Glutamatergic neuron (in vitro differentiated cells): ENCODE results near the gene AHI1. TPM values are rescaled to one million over a fixed set of nuclear protein-coding genes. Genes with fewer than 3 reads are reported as not detected.

ENCODE experiments used
- DNase-seq: peaks from one replicate; pipeline ENCODE4 v3.0.0; 2022
- H3K27ac Mint-ChIP-seq: one replicate; pipeline ENCODE4 v1.8.0; 2020; ENCODE audit warnings: mild to moderate bottlenecking, mixed read lengths, inconsistent platforms; ENCODE audit not compliant: unreplicated experiment
- H3K27me3 Mint-ChIP-seq: one replicate; pipeline ENCODE4 v1.8.0; 2020; ENCODE audit warnings: mild to moderate bottlenecking, moderate library complexity, mixed read lengths, inconsistent platforms; ENCODE audit not compliant: unreplicated experiment
- H3K36me3 Mint-ChIP-seq: one replicate; pipeline ENCODE4 v1.8.0; 2020; ENCODE audit warnings: mild to moderate bottlenecking, mixed read lengths, inconsistent platforms; ENCODE audit not compliant: unreplicated experiment
- H3K4me1 Mint-ChIP-seq: one replicate; pipeline ENCODE4 v1.8.0; 2020; ENCODE audit warnings: mild to moderate bottlenecking, low read depth, mixed read lengths, inconsistent platforms; ENCODE audit not compliant: unreplicated experiment
- H3K4me3 Mint-ChIP-seq: one replicate; pipeline ENCODE4 v1.8.0; 2020; ENCODE audit warnings: mild to moderate bottlenecking, mixed read lengths, inconsistent platforms; ENCODE audit not compliant: unreplicated experiment
- H3K9me3 Mint-ChIP-seq: one replicate; pipeline ENCODE4 v1.8.0; 2020; ENCODE audit warnings: mild to moderate bottlenecking, moderate library complexity, mixed read lengths, inconsistent platforms; ENCODE audit not compliant: unreplicated experiment
- CTCF ChIP-seq: fragments of 200-600 bp; sonication (generic); IDR thresholded peaks from one replicate; pipeline ENCODE4 v1.5.0; 2021; ENCODE audit not compliant: partially characterized antibody, unreplicated experiment
- total RNA-seq: library from RNA; stranded (reverse); fragmentation: NEBNext Ultra II Directional; extraction: Animal tissue kit (Norgen Biotek cat#: 25700); gene quantifications from one replicate; pipeline ENCODE4 v1.2.1, GENCODE V29; 2021; ENCODE audit not compliant: unreplicated experiment

The AHI1 gene
- total RNA-seq, 1 donor from 2014 or later = 11.1 TPM

- Mint-ChIP-seq H3K4me1 (no peaks in the 10 kb centered on the region), H3K36me3 (no peaks in the 10 kb centered on the region), H3K4me3 (no peak overlapping the region), H3K27ac (no peak overlapping the region), H3K27me3 (no peaks in the 10 kb centered on the region), H3K9me3 (no peaks in the 10 kb centered on the region)
- no peak for TF ChIP-seq CTCF
- DNase-seq = no peak
These were observed 69.5 kb downstream of the AHI1 start for GRCh38 chr6:135428078-135428477.

DNA sequence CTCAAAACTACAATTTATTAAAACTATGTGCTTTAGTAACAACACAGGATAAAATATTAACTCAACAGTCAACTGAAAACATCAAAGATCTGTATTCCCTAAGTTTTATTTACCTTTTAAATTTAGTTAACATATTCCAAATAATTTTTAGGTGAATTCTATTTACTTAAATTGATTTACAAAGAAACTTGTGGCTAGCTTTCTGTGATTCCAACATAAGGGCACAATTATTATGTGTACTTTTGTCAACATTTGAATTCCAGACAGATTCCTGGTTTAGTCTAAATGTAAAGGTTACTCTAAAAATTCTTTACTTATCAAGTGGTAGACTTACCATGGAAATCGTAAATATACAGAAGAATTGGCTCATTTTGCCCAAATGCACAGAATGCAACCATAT, 70.7 kb downstream of the AHI1 start:
- no peak overlapping the region for H3K27ac Mint-ChIP-seq
- no peaks in the 10 kb centered on the region for H3K36me3 Mint-ChIP-seq
- H3K4me1 Mint-ChIP-seq = no peaks in the 10 kb centered on the region
- no peak for TF ChIP-seq CTCF
- no peak for DNase-seq
- H3K4me3 Mint-ChIP-seq = no peak overlapping the region
- H3K9me3 Mint-ChIP-seq = no peaks in the 10 kb centered on the region
- H3K27me3 Mint-ChIP-seq = no peaks in the 10 kb centered on the region

GRCh38 chr6:135424385-135424784, 73.2 kb downstream of the AHI1 start:
- H3K27me3 Mint-ChIP-seq = no peaks in the 10 kb centered on the region

DNA sequence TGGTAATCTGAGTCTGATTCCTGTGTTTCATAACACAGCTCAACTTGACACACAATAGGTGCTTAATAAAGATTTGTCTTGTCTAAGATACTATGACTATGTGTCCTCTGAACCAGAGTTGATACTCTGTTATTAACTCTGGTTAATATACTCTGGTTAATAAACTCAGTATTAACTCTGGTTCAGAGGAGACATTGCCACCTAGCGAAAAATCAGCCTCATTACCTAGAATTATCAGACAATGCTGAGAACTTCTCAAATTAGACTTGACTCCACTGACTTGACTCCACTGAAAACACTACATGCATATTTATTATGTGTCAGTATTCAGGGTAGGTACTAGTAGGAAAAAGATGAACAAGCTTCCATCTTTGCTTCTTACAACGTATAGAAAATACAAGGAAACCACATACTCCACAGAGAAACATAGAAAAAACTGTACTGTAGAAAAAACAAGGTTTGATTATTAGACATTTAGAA, 73.9 kb downstream of the AHI1 start:
- Mint-ChIP-seq H3K4me3 (no peak overlapping the region), H3K27me3 (no peaks in the 10 kb centered on the region), H3K27ac (no peak overlapping the region), H3K36me3 (no peaks in the 10 kb centered on the region), H3K9me3 (no peaks in the 10 kb centered on the region), H3K4me1 (no peaks in the 10 kb centered on the region)
- DNase-seq = no peak
- TF ChIP-seq CTCF = peak; percentile 77

More at GRCh38 chr6:135424385-135424784, 73.2 kb downstream of the AHI1 start:
- no peak for DNase-seq
- H3K9me3 Mint-ChIP-seq = no peaks in the 10 kb centered on the region
- TF ChIP-seq CTCF = no peak
- no peaks in the 10 kb centered on the region for H3K4me1 Mint-ChIP-seq
- H3K36me3 Mint-ChIP-seq = no peaks in the 10 kb centered on the region
- H3K27ac Mint-ChIP-seq = no peak overlapping the region
- no peak overlapping the region for H3K4me3 Mint-ChIP-seq

DNA sequence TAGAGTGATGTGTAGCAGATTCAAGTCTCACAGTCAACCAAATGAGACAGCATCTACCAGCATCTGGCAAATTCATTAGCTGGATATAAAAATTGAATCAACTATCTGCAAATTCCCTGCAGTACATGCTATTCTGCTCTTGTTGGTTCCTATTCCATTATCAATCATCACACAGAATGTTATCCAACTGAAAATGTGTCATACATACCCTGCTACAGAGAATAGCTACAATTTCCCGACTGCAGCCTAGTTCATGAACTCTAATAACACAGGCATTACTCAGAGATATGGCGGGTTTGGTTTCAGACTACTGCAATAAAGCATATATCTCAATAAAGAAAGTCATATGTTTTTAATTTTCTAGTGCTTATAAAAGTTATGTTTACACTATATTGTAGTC, 78.4 kb downstream of the AHI1 start:
- no peak for DNase-seq
- H3K4me1 Mint-ChIP-seq = no peaks in the 10 kb centered on the region
- H3K9me3 Mint-ChIP-seq = no peaks in the 10 kb centered on the region
- H3K36me3 Mint-ChIP-seq = no peaks in the 10 kb centered on the region
- TF ChIP-seq CTCF = no peak
- no peak overlapping the region for H3K27ac Mint-ChIP-seq
- H3K4me3 Mint-ChIP-seq = no peak overlapping the region
- no peaks in the 10 kb centered on the region for H3K27me3 Mint-ChIP-seq
